EL (cell line): ENCODE results near the gene FMN1.
"Not testable (repeated sequence)": the region's sequence is repeated elsewhere in the genome, so short reads cannot be mapped to it uniquely, and the experiment has no call there.

Source experiments
- DNase-seq: peaks from one replicate; pipeline ENCODE4 v3.0.0-alpha.2; 2016

The FMN1 gene

DNA sequence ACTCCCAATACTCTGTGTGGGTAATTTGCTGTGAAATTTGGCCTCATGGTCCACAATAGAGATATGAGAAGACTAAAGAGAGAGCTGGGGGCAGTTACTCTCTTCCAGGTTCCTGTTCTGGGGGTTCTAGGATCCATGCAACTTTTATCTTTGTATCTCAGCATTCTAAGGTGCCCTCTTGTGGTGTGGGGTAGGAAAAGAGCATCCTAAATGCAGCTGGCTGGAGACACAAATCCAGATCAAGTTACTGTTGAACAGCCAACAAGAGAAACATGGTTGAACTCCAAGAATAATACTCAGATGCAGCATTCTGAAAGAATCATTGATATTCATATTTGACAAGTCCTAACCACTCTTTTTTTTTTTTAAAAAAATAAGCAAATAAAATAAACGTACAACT is 238.5 kb downstream of the FMN1 start:
- DNase-seq = peak; percentile 73

DNA sequence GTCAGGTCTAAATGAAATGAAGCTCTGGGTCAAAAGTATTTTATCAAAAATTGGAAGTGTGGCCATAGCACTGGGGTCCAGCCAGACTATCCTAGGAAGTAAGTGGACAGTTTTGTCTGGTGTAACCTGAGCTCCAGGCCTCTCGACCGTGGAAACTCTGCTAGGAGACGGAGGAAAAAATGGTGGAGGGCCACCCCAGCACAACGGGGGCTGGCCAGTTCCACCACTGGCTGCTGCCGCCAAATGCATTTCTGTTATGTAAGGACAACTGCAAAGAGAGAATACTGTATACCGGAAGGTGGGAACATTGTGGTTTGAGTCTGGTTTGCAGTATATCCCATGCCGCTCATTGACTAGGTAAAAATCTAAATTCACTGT is 241.0 kb downstream of the FMN1 start:
- no peak for DNase-seq

DNA sequence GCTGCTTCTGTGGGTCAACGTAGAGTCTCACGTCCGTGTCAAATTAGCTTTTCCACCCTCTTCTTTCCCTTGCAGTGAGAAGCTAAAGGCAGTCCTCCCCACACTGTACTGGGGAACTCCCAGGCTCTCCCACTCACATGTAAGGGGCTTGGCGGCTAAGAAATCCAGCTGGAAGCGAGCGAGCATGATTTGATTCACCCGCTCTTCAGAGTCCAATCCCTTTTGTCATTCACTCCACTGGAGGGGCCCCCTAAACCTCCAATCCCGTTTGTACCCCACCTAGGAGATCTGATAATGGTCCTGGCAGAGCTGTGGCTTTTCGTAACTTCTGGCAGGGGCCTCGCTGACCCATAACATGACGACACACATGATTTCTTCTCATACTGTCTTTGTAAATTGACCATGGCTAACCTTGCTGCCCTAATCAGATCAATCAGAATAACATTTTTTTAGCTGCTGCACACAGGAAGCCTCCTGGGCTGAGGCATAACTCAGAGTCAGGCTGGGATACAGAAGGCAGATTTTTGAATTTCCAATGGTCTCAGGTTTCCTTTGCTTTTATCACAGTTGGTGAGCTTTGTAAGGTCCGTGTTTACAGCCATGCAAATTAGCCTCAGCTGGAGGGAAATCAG is 241.5 kb downstream of the FMN1 start:
- DNase-seq = no peak

DNA sequence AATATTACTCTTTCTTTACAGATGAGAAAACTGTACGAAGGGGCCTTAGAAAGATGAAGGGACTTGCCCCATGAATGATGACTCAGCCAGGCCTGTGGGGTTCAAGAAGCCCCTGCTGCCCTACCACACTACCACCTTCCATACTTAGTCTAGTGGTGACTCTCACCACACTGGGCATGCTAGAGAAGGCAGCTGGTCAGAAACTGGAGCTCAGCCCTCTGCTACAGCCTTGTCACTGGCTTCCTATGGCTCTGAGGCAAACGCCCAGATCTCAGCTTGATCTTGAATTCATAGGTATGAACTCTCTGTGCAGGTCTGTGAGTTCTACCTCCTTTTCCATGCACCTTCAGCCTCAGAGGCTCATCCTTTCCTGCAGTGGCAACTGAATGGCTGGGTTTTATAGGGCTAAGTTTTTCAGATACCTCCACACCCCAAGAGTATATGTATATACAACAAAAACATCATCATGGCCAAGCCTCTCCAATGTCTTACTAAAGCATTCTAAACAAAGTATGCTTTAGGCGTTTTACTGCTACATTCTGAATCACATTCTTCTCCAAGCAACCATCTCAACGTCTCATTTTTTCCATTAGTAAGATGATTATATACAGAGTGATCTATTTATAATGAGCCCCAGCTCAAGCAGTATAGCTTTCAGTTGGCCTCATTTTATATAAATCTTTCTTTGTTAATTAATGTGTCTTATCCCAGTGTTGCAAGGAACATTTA is 242.6 kb downstream of the FMN1 start:
- no peak for DNase-seq

DNA sequence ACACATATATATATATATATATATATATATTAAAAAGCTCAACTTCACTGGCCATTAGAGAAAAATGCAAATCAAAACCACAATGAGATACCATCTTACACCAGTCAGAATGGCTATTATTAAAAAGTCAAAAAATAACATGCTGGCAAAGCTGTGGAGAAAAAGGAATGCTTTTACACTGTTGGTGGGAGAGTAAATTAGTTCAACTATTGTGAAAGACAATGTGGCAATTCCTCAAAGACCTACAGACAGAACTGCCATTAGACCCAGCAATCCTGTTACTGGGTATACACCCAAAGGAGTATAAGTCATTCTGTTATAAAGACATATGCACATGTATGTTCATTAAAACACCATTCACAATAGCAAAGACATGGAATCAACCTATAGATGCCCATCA is 244.5 kb downstream of the FMN1 start:
- DNase-seq = not testable (repeated sequence)

DNA sequence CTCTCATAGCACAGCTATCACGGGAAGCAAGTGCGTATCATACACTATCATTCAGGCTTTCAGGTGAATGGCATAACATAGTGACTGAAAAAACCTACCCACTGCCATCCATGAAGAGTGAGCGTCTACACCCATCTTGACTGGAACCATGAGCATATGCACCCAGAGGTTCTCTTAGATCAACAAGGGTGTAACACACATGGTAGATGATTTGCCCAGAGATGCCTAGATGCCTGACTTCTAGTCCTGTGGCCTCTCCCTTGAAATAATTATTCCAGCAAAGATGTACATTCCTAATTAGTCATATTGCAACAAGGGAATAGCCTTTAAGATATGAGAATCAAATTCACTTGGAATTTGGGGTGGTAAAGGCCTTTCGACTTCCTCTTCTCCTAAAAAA is 248.3 kb downstream of the FMN1 start:
- no peak for DNase-seq

DNA sequence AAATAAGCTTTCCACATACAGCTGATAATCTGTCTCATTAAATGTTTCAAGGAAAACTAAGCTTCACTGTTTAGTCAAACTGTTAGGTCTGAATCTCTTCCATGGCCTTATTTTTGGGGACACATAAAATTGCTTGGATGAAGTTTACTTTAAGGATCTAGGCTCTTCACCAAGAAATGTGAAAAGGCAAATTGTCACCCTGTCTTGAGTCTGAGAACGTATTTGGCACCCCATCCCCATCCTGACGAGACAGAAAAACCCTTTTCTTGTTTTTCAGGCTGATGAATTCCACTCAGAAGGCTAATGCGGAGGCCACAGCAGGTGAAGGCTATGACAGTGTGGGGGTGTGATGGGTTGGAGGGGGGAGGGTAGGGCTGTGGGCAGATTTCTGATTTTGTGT is 250.1 kb downstream of the FMN1 start:
- no peak for DNase-seq

DNA sequence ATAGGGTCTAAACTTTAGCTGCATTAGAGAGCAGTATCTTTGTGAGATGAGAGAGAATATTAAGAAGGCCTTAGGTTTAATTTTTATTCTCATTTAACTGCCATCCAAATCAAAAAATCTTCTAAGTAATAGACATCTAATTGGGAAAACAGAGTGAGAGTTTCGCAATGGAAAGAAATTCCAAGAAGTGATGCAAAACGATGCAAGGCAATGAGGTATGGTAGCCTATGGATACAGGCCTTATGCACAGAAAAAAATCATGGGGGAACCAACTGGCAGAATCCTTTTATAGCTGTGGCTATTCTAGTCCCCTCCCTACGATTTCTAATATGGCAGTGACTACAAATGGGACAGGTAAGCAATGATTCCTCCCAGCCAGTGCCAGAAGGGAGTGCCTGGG is 250.8 kb downstream of the FMN1 start:
- DNase-seq = no peak

DNA sequence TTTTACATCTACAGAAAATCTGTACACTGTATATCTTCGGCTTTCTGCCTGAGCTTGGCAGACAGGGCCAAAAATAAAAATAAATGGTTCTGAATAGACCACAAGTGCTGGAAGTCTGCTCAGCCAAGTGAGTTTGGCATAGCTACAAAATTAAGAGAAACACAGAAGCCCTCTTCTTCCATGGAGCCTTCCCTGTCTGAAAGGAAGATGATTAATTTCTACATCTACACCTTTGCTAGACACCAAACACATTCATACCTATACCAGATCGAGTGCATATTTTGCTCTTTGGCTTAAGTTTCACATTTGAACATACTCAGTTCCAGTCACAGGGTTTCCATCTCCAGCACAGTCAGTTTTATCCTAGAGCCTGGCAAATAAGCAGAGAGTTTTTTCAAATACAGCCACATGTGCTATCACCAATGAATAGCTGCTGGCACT is 252.1 kb downstream of the FMN1 start:
- no peak for DNase-seq

DNA sequence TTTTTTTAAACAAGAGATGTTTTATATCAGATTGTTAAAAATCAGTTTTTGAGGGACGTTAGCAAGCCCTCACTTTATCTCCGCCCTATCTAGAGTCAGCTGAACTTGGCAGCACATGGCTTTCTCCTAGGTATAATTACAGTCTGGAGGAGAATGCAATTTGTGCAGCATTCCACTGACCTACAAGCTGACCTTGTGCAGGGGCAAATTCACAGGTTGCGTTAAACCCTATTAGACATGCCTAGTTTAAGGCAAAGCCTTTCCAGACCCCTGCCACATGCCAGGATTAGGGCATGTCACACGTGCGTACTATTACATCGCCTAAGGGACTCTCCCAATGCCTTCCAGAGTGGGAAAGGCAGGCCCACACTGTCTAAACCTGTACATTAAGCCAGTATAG is 252.7 kb downstream of the FMN1 start:
- DNase-seq = no peak

DNA sequence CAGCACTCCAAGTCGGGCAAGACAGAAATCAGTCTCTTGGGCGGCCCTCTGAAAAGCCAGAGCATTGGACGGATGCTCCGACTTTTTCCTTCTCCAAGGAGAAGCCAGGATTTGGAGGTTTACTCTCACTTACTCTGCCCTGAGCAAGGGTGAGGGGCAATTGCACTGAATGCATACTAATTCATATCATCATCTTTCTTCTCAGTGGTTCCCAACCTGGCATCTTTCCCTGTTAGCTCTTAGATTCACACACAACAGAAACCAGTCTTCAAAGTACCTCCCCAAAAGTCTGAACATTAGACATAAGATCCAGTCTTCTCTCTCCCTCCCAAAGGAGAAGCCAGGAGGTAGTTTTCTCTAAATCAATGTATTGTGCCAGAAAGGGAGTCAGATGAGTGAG is 257.5 kb downstream of the FMN1 start:
- no peak for DNase-seq

DNA sequence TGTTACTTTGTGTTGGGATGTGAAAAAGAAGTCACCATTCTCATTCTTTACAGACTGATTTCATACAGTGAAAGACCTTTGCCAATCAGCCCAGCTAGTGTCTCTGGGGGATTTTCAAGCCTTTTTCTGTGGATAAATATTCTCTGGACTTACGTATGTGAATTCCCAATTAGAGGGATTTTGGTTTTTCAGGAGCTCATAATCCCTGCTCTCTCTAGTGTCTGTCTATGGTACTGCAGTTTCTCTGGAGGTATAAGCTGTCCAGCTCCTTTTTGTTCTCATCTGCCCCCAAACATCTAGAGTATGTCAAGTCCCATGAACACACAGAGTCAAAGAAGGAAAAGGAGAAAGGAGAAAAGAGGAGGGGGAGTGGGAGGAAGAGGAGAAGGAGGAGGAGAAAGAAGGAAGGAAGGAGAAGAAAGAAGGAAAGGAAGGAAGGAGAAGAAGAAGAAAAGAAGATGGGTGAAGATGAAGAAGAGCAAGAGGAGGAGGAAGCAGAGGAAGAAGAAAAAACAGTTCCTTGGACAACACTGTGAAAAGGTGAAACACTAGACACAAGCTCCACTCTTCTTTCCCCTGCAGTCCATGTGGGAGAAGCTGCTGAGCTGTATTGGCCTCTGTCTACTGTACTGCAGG is 258.1 kb downstream of the FMN1 start:
- peak; percentile 58 for DNase-seq

DNA sequence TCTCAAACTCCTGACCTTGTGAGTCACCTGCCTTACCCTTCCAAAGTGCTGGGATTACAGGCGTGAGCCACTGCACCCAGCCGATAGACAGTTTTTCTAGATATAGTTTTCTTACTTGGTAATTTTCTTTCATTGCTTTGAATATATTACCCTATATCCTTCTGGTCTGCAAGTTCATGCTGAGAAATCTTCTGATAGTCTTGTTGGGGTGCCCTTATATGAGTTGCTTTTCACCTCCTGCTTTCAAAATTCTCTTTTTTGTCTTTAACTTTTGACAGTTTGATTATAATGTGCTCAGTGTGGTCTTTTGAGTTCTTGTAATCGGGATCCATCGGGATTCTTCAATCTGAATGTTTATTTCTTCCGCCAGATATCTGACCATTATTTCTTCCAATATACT is 259.4 kb downstream of the FMN1 start:
- no peak for DNase-seq

DNA sequence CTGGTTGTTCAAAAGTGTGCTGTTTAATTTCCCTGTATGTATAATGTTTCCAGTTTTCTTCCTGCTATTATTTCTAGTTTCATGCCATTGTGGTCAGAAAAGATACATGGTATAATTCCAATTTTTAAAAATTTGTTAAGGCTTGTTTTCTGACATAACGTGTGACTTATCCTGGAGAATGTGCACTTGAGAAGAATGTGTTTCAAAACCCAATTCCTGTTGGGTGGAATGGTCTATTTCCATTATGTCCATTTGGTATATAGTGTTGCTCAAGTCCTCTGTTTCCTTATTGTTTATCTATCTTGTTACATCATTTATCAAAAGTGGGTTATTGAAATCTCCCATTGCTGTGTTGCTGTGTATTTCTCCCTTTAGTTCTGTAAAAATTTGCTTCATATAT is 261.3 kb downstream of the FMN1 start:
- no peak for DNase-seq

DNA sequence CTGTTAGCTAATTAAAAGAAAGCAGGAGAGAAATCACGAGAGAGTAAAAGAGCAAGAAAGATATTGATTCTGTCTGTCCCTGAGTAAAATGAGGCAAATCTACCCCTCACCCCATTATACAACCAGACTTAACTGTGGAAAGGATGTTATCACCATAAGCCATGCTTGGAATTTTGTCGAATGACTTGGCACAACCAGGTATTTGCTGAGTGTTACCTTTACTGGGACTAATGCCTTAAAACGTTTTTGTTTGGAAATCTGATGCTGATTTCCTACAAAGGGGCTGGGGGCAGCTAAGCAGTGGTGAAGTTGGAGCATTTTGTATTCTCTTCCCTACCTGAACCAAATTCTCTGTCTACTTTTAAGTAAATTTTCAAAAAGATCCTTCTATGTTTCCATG is 265.6 kb downstream of the FMN1 start:
- DNase-seq = no peak

DNA sequence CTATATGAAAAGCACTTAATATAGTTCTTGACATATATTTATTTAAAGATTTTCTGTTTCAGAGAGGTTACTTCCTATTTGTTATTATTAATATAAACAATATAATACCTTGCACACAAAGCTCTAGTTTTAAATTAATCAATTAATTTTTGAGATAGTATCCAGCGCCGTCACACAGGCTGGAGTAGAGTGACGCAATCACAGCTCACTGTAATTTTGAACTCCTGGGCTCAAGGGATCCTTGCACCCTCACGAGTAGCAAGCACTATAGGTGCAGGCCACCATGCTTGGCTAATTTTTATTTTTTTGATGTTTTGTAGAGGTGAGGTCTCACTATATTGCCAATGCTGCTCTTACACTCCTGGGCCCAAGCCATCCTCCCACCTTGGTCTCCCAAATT is 267.4 kb downstream of the FMN1 start:
- no peak for DNase-seq

DNA sequence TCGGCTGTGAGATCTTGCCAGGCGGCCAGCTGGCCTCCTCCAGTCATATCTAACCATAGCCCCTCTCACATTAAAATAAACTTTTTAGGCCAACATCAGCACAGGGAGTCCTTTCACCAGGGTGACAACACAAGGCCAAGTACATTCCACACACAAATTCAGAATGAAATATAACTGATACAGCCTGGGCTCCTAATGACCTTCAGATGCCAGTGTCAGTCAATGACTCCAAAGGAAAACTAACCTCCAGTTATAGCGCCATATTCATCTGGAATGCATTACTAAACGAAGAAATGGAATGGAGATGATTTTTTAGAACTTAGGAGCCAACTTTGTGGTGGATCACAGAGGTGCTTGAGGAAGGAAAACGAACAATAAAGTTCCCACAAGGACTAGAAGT is 271.3 kb downstream of the FMN1 start:
- DNase-seq = no peak

DNA sequence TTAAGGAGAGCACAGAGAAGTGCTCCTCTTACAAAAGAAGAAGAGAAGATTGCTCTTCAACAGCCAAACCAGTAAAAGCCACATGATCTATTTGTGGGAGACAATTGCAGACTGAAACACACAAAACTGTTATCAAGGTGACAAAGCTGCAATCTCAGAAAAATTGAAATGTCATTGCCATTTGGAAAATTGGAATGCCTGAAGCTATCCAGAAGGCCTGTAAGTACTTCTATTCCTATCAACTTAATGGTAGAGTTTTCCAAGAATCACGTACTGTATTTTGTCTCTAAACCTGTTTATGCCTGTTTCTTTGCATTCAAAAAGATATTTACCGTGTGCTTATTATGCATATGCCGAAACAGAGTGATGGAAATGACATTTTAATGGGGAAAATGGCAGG is 272.0 kb downstream of the FMN1 start:
- DNase-seq = no peak

DNA sequence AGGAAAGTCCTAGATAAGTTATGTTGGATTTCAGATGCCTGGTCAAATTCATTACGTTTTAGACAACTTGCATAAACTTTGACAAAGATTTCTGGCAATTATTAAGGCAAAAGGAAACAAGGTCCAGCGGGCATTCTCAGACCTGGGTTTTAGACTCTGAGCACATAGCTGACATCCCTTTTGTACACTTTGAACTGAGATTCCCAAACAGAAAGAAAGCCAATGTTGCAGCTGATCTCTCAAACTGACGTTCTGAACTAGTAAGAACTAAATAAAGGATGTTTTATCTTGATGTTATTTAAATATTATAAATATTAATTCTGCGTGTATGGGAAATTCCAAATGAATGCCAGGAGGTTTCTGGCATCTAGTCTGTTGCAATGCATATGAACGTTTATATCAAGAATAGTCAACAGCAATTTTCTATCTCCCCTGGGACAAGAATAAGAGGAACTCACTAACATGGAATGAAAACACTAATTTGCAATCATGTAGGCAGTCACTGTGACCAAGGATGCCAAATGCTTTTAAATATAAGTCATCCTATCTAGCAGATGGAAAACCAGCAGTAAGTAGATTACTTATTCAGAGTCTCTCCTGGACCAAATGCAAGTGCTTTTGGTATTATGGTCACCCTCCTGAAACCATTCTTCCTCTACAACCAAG is 274.6 kb downstream of the FMN1 start:
- peak; percentile 91 for DNase-seq

DNA sequence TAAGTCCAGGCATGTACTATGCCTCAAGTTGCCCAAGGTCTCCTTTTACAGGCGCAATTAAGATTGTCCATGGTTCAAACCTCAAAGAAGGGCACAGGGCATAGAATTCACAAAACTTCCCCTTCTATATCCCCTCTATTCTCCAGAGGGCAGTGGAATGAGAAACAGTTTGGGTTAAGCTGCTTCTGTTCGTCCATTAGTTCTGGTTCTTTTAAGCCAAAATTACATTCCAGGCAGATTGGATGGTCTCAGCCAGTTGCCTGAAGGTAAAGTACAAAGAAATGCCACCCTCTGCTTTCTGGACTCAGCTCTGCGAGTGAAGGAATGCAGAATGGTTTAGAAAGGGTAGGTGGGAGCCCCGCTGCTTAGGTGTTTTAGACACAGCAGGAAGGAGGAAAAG is 276.0 kb downstream of the FMN1 start:
- DNase-seq = no peak

DNA sequence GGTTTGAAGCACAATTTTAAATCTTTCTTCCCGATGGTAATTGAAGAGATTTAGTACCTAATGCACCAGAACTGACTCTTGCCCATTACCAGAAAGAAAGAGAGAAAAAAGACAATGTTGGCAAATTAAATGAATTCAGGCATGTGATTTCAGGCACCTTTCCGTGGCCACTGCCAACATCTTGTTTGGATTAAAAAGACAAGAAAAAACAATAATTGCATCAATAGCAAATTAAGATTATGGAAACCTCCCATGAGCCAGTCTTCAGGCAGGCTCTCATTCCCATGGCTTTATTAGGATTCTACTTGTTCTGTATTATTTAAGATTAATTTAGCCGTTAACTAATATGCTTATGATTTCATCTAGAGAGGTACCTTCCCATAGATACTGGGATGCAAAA is 283.7 kb downstream of the FMN1 start:
- DNase-seq = no peak

DNA sequence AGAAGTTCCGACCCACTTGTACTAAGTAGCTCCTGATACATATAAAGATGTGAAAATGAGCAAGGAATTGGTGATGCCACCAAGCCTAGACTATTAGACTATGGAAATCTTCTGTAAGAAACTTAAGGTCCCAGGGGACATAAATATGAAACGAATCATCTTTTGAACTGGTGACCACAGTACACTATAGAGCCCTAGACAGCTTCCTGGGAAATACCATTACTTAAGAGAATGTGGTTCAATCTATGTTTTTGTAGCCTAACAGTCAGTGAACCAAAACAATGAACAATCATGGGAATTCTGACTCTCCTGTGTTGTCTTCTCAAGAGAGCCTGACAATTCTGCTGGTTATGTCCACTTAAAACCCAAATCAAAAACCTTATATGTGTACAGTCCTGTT is 285.1 kb downstream of the FMN1 start:
- peak; percentile 69 for DNase-seq

DNA sequence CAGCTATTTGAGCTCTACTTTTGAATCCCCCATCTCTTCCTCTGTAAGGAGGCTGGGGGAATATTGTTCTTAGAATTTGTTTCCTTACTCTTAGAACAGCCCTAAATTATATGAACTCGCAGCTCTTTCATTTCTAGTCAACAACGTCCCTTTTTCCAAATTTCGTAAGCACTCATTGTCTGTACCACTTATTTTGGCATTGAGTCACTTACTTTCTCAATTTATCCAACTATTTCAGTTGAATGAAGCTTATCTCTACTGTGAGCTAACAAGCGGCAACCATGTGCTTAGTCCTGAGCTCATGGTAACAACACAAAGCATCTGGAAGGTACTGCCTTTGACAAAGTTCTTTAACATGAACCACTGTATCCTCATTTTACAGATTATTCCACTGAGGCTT is 285.6 kb downstream of the FMN1 start:
- DNase-seq = no peak
